HG02642 (cell line): ENCODE data around the gene S1PR1.
"Not testable (repeated sequence)": the region's sequence is repeated elsewhere in the genome, so short reads cannot be mapped to it uniquely, and the experiment has no call there.

Experiments
- ATAC-seq: cut with Tn5 transposase; IDR thresholded peaks from one replicate; pipeline ENCODE4 v1.9.1; 2021; ENCODE audit warnings: mild to moderate bottlenecking; ENCODE audit not compliant: unreplicated experiment, poor library complexity

S1PR1 gene

GRCh38 chr1:101219924-101220870 is 16.6 kb upstream of the S1PR1 start:
- ATAC-seq, result no peak

GRCh38 chr1:101220906-101221305 is 15.9 kb upstream of the S1PR1 start:
- no peak for ATAC-seq

DNA sequence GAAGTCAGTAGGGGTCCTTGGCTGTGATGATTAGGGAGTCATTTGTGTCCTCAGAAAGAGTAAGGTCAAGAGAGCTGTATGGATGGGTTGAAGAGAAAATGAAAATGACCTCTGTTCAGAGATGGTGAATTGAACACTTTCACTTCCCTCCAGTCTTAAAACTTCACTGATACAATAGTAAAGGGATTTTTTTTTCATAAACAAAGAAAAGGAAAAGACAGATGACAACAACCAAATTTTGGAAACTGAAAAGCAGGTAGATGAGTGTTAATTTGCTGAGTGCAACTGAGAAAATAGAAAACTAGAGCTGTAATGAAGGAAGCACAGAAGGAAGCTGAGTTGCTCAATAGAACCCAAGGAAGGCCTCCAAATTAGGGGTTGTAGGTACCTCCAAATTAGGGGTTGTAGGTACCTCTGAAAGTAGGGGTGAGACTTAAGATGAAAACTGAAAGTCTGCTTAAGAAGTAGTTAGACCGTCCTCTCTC is 14.8 kb upstream of the S1PR1 start:
- ATAC-seq, result peak; percentile 94

- ATAC-seq, result no peak
Measured at GRCh38 chr1:101227837-101228236, 9.0 kb upstream of the S1PR1 start.

DNA sequence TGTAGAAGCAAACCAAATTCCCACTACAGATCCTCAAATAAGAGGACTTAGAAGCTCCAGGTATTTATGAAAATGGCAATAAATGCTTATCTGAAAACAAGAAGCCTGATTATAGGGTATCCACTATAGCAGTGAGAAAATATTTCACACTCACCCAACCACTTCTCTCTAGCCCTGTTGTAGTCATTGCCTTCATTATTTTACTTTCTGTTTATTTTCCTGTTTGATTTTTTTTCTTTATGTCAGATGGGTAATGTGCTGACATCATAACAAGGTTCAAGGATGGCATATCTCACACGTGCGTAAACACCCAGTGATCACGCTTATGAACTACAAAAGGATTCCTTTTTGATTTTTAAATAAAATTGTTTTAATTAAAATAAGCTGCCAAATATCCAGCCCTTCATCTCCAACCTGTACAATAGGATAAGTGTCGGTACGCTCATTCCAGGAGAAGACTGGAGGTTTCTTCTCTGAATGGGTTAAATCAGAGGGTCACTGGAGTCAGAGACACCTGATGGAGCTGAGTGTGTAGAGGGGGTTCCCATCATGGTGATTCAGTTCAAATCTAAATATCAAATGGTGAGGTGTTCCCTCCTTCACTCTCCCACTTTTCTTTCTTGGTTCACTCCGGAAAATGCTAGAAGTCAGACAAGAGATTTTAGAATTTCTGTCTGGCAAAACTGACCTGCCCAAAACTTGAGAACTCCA is 8.2 kb upstream of the S1PR1 start:
- ATAC-seq, result no peak

GRCh38 chr1:101232182-101232581 is 4.6 kb upstream of the S1PR1 start:
- ATAC-seq, result not testable (repeated sequence)

DNA sequence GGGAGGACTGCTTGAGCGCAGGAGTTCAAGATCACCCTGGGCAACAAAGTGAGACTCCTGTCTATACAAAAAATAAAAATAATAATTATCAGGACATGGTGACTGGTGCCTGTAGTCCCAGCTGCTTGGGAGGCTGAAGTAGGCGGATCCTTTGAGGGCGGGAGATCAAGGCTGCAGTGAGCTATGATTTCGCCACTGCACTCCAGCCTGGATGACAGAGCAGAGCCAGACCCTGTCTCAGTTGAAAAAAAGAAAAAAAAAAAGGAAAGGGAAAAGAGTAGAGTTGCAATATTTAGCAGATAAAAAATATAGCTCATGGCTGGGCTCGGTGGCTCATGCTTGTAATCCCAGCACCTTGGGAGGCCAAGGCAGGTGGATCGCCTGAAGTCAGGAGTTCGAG is 3.3 kb upstream of the S1PR1 start:
- no peak for ATAC-seq

DNA sequence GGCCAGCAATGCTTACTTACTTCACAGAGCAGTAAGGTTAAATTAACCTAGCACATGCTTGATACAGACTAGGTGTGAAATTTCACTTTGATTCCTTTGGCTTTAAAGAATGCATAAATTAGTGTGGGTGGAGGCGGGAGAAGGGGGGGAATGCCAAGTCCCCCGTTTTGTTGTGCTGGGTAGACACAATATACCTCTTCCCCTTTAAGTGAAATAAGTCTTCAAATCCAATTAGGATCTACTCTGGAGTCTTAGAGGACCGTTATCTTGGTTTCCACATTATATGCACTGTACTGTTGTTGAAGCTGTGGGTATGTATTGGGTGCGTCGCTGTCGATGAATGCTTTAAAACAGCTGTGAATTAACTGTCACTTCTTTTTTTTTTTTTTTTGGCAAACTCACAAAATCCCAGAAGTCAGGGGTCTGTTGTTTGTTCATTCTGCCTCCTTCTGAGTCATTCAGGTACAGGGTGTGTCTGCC is 1.6 kb upstream of the S1PR1 start:
- no peak for ATAC-seq

DNA sequence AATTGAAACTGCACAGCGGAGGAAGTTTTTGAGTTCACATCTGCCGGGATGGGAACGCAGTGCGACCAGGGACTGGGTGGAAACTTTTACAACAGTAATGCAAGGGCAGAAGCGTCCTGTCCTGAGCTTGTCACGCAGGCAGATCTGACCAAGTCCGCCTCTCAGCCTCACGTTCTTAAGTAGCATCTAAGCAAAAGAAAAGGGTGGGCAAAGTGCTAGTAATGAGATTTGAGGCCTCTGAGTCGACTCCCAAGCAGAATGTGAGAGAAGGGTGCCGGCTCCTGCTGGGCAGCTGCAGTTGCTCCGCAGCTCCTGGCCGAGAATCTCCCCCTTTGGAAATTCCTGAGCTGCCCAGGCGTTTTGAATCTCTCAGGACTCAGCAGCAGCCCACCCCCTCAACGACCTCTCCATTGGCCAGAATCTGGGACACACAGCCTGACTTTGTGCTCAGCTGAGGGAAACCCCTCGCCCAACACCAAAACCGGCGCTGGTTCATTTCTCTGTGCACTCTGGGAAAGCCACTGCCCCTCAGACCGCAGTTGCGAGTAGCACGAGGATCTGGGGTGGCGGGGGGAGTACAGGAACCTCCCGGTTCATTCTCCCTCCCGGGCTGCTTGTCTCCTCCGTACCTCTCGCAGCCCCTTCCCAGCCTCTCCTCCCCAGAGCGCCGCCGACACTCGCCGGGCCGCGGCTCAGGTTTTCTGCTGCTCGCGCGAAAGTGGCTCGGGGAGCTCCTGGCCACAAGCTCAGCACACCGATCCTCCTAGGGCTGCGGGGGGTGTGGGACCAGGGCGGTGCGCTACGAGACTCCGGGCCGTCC is 913 bp upstream of the S1PR1 start:
- ATAC-seq, result peak; percentile 63

DNA sequence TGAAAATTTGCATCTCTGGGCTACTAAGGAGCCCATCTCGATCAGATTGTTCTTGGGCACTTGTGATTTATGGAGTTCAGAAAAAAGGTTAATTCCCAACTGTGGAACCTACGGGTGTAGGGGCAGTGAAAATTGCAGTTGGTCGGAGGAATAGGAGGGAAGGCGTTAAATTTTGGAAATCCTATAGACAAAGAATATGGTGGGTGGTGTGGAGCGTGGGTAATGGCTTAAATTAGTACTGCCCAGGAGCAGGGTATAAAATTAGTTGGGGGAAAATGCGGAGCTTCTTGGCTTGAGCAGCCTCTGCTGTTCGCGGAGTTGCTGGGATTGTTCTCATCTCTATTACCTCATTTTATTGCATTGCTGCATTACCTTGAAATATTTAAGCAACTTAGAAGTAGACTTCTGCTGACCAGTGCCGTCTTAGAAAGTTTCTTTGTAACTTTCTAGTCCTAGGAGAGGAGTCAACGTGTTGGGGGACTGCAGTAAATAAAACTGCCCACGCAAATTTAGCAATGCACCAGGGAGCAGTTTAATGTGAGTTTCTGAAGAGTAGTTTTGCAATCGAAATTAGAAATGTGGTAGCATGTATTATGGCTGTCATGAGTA is 514 bp downstream of the S1PR1 start:
- ATAC-seq, result no peak

- ATAC-seq, result no peak
Measured at GRCh38 chr1:101238031-101238628, 1.3 kb downstream of the S1PR1 start.

GRCh38 chr1:101238681-101239094 is 1.9 kb downstream of the S1PR1 start:
- ATAC-seq, result peak; percentile 25

- no peak for ATAC-seq
Measured at GRCh38 chr1:101239095-101240040, 2.5 kb downstream of the S1PR1 start.

GRCh38 chr1:101240041-101240430 is 3.2 kb downstream of the S1PR1 start:
- no peak for ATAC-seq

- ATAC-seq, result no peak
Measured at GRCh38 chr1:101241485-101242225, 4.8 kb downstream of the S1PR1 start.

DNA sequence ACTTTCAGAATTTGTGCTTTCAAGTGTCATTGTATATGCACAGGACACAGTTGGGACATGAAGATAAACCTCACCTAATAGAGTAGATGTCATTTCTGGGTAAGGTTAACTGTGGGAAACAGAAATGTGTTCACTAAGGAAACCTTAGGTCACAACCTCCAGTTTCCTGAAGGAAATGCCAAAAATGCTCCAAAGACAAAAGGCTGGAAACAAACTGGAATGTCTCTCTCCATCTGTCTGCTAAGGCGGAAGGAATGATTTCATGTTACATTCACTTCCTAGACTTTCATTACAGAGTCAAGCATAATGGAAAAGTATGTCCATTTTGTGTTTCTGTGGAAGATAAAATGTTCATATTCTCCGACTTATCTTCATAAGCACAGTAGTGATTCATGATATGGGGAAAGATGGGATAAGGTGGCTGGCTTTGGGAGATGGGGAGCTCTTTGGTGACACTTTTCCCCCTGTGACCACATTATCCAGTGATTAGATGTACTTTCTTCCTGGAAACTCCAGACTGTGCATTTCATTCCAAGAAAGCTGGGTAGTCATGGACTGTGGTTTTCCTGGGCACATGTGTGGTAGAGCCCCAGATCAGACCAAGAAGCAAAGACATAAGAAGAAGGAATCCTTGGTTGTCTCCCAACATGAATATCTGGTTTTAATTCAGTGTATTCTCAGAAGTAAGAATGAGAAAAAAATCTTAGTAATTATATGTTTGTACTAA is 5.7 kb downstream of the S1PR1 start:
- no peak for ATAC-seq

- no peak for ATAC-seq
Measured at GRCh38 chr1:101243751-101244150, 6.9 kb downstream of the S1PR1 start.
